Mesenchymal stem cell (in vitro differentiated cells and primary cell): ENCODE results near the gene MCOLN1.

ENCODE experiments used
- DNase-seq: peaks from one replicate; pipeline ENCODE4 v3.0.0-alpha.2; 2013
- H2AFZ ChIP-seq: one replicate; pipeline ENCODE4 v1.6.1; 2013; ENCODE audit warnings: low read depth, mild to moderate bottlenecking, control low read depth, inconsistent platforms, low read length, moderate library complexity
- H2AK5ac ChIP-seq: 2 replicates; pipeline ENCODE4 v1.6.1; 2013; ENCODE audit warnings: low read length, moderate library complexity, mild to moderate bottlenecking, inconsistent platforms; ENCODE audit not compliant: severe bottlenecking
- H2BK120ac ChIP-seq: one replicate; pipeline ENCODE4 v1.6.1; 2013; ENCODE audit warnings: low read depth, mild to moderate bottlenecking, inconsistent platforms, low read length, moderate library complexity
- H2BK12ac ChIP-seq, 2 experiments: one replicate each; pipeline ENCODE4 v1.6.1; 2013; ENCODE audit warnings: inconsistent platforms in 2 of 2, low read length in 2 of 2, mild to moderate bottlenecking in 2 of 2, moderate library complexity in 2 of 2, control low read depth in 1 of 2
- H2BK15ac ChIP-seq: one replicate; pipeline ENCODE4 v1.6.1; 2013; ENCODE audit warnings: mild to moderate bottlenecking, low read depth, inconsistent platforms; ENCODE audit not compliant: poor library complexity, severe bottlenecking
- H2BK5ac ChIP-seq: 2 replicates; pipeline ENCODE4 v1.6.1; 2013; ENCODE audit warnings: low read depth, mild to moderate bottlenecking, low read length, control low read depth, inconsistent platforms; ENCODE audit not compliant: poor library complexity, severe bottlenecking
- H3K14ac ChIP-seq, 2 experiments: one replicate each; pipeline ENCODE4 v1.6.1; 2013; ENCODE audit warnings: inconsistent platforms in 2 of 2, low read length in 2 of 2, control low read depth in 1 of 2, mild to moderate bottlenecking in 1 of 2, moderate library complexity in 1 of 2
- H3K18ac ChIP-seq, 2 experiments: one replicate each; pipeline ENCODE4 v1.6.1; 2013; ENCODE audit warnings: inconsistent platforms in 2 of 2, low read length in 2 of 2, control low read depth in 1 of 2, low read depth in 1 of 2, mild to moderate bottlenecking in 1 of 2
- H3K23ac ChIP-seq, 2 experiments: one replicate each; pipeline ENCODE4 v1.6.1; 2013; ENCODE audit warnings: inconsistent platforms in 2 of 2, low read length in 2 of 2, mild to moderate bottlenecking in 2 of 2, moderate library complexity in 2 of 2, control low read depth in 1 of 2
- H3K27ac ChIP-seq: 2 replicates; pipeline ENCODE4 v1.5.1; 2013; ENCODE audit warnings: mild to moderate bottlenecking, moderate library complexity, low read length, control low read depth, inconsistent platforms; ENCODE audit not compliant: poor library complexity, severe bottlenecking
- H3K27me3 ChIP-seq, 2 experiments: 2 replicates each; pipeline versions ENCODE4 v1.6.1 to v1.7.0; 2013; ENCODE audit warnings: low read length in 2 of 2, mild to moderate bottlenecking in 2 of 2, moderate library complexity in 2 of 2, control low read depth in 1 of 2, inconsistent platforms in 1 of 2; ENCODE audit not compliant: control insufficient read depth in 1 of 2, insufficient read depth in 1 of 2
- H3K36me3 ChIP-seq, 2 experiments: 2 replicates each; pipeline versions ENCODE4 v1.6.1 to v1.7.0; 2013; ENCODE audit warnings: low read length in 2 of 2, control low read depth in 1 of 2, inconsistent platforms in 1 of 2, low read depth in 1 of 2, mild to moderate bottlenecking in 1 of 2; ENCODE audit not compliant: insufficient read depth in 2 of 2, control insufficient read depth in 1 of 2
- H3K4ac ChIP-seq, 2 experiments: one replicate each; pipeline ENCODE4 v1.6.1; 2013; ENCODE audit warnings: inconsistent platforms in 2 of 2, low read length in 2 of 2, mild to moderate bottlenecking in 2 of 2, moderate library complexity in 2 of 2, control low read depth in 1 of 2, low read depth in 1 of 2
- H3K4me1 ChIP-seq: 2 replicates; pipeline ENCODE4 v1.6.1; 2013; ENCODE audit warnings: low read depth, low read length, control low read depth; ENCODE audit not compliant: control insufficient read depth, insufficient read depth
- H3K4me2 ChIP-seq: 2 replicates; pipeline ENCODE4 v1.6.1; 2013; ENCODE audit warnings: low read length, mild to moderate bottlenecking, inconsistent platforms; ENCODE audit not compliant: poor library complexity, severe bottlenecking
- H3K4me3 ChIP-seq, 2 experiments: 2 replicates each; pipeline versions ENCODE4 v1.5.1 to v1.7.0; 2013; ENCODE audit warnings: low read length in 2 of 2, mild to moderate bottlenecking in 2 of 2, control low read depth in 1 of 2, low read depth in 1 of 2; ENCODE audit not compliant: insufficient read depth in 1 of 2
- H3K79me1 ChIP-seq: replicated peaks from 2 replicates; pipeline ENCODE4 v1.6.1; 2013; ENCODE audit warnings: mild to moderate bottlenecking, control low read depth, low read length, inconsistent platforms; ENCODE audit not compliant: poor library complexity, severe bottlenecking
- H3K9ac ChIP-seq: 2 replicates; pipeline ENCODE4 v1.7.0; 2013; ENCODE audit warnings: mild to moderate bottlenecking, low read length, moderate library complexity
- H3K9me3 ChIP-seq: 2 replicates; pipeline ENCODE4 v1.7.0; 2013; ENCODE audit warnings: mild to moderate bottlenecking, low read length; ENCODE audit not compliant: control insufficient read depth
- H4K8ac ChIP-seq: one replicate; pipeline ENCODE4 v1.6.1; 2013; ENCODE audit warnings: inconsistent platforms, mild to moderate bottlenecking, low read length, moderate library complexity
- H4K91ac ChIP-seq: one replicate; pipeline ENCODE4 v1.6.1; 2013; ENCODE audit warnings: mild to moderate bottlenecking, low read length, inconsistent platforms
- WGBS: methylation state at CpG from one replicate; pipeline ENCODE4 v1.1.7; 2013; ENCODE audit warnings: mixed read lengths; 5-methylcytosine and 5-hydroxymethylcytosine counted together

Gene MCOLN1

GRCh38 chr19:7561325-7561724 is 38.9 kb downstream of the MCOLN1 start:
- H3K36me3 ChIP-seq, result peaks cover 54 to 66% of the 10 kb centered on the region in 2 experiments
- H3K14ac ChIP-seq, result no peak overlapping the region
- DNase-seq, result no peak
- no peak overlapping the region for H3K4me3 ChIP-seq
- H3K4ac ChIP-seq, result no peak overlapping the region
- no peak overlapping the region for H3K18ac ChIP-seq
- no peak overlapping the region for H3K27ac ChIP-seq
- no peak overlapping the region for H2BK5ac ChIP-seq
- H3K79me1 ChIP-seq, result peaks cover 8% of the 10 kb centered on the region
- WGBS, result 96% methylated on average over 16 of the region's 17 CpGs
- H4K8ac ChIP-seq, result no peak overlapping the region
- no peak overlapping the region for H4K91ac ChIP-seq
- no peak overlapping the region for H3K23ac ChIP-seq
- no peaks in the 10 kb centered on the region for H3K27me3 ChIP-seq
- no peak overlapping the region for H2BK15ac ChIP-seq
- no peak overlapping the region for H3K4me2 ChIP-seq
- no peaks in the 10 kb centered on the region for H3K9me3 ChIP-seq
- H3K4me1 ChIP-seq, result no peaks in the 10 kb centered on the region
- no peak overlapping the region for H2AFZ ChIP-seq
- H2BK120ac ChIP-seq, result no peak overlapping the region
- no peak overlapping the region for H2BK12ac ChIP-seq
- H2AK5ac ChIP-seq, result no peak overlapping the region
- H3K9ac ChIP-seq, result no peak overlapping the region

GRCh38 chr19:7562646-7563393 is 40.4 kb downstream of the MCOLN1 start:
- H4K8ac ChIP-seq, result no peak overlapping the region
- no peak overlapping the region for H4K91ac ChIP-seq
- no peak overlapping the region for H3K4ac ChIP-seq
- H2BK120ac ChIP-seq, result no peak overlapping the region
- no peaks in the 10 kb centered on the region for H3K27me3 ChIP-seq
- H3K18ac ChIP-seq, result no peak overlapping the region
- H2AFZ ChIP-seq, result no peak overlapping the region
- peaks cover 40 to 52% of the 10 kb centered on the region in 2 experiments for H3K36me3 ChIP-seq
- DNase-seq, result no peak
- no peak overlapping the region for H3K27ac ChIP-seq
- no peak overlapping the region for H2BK12ac ChIP-seq
- H3K14ac ChIP-seq, result no peak overlapping the region
- no peaks in the 10 kb centered on the region for H3K4me1 ChIP-seq
- H3K23ac ChIP-seq, result no peak overlapping the region
- H3K9me3 ChIP-seq, result no peaks in the 10 kb centered on the region
- H3K79me1 ChIP-seq, result peaks cover 8% of the 10 kb centered on the region
- H2BK15ac ChIP-seq, result no peak overlapping the region
- 90% methylated on average over 8 of the region's 16 CpGs for WGBS
- H3K4me2 ChIP-seq, result no peak overlapping the region
- H3K4me3 ChIP-seq, result no peak overlapping the region
- no peak overlapping the region for H2AK5ac ChIP-seq
- no peak overlapping the region for H2BK5ac ChIP-seq
- no peak overlapping the region for H3K9ac ChIP-seq

GRCh38 chr19:7564866-7565265 is 42.4 kb downstream of the MCOLN1 start:
- H2AFZ ChIP-seq, result no peak overlapping the region
- H2BK120ac ChIP-seq, result no peak overlapping the region
- no peak overlapping the region for H2BK12ac ChIP-seq
- no peak overlapping the region for H3K4me3 ChIP-seq
- no peak overlapping the region for H3K9ac ChIP-seq
- H3K27me3 ChIP-seq, result no peaks in the 10 kb centered on the region
- H3K27ac ChIP-seq, result no peak overlapping the region
- peaks cover 20 to 35% of the 10 kb centered on the region in 2 experiments for H3K36me3 ChIP-seq
- no peak overlapping the region for H2BK15ac ChIP-seq
- H3K14ac ChIP-seq, result no peak overlapping the region
- DNase-seq, result no peak
- H4K8ac ChIP-seq, result no peak overlapping the region
- H4K91ac ChIP-seq, result no peak overlapping the region
- no peaks in the 10 kb centered on the region for H3K4me1 ChIP-seq
- 91% methylated on average over 4 of the region's 4 CpGs for WGBS
- H2AK5ac ChIP-seq, result no peak overlapping the region
- peaks cover 6% of the 10 kb centered on the region for H3K79me1 ChIP-seq
- H3K4me2 ChIP-seq, result no peak overlapping the region
- no peak overlapping the region for H2BK5ac ChIP-seq
- no peaks in the 10 kb centered on the region for H3K9me3 ChIP-seq
- H3K4ac ChIP-seq, result no peak overlapping the region
- H3K23ac ChIP-seq, result no peak overlapping the region
- no peak overlapping the region for H3K18ac ChIP-seq

GRCh38 chr19:7565332-7565731 is 42.9 kb downstream of the MCOLN1 start:
- peaks cover 6% of the 10 kb centered on the region for H3K79me1 ChIP-seq
- no peak overlapping the region for H4K8ac ChIP-seq
- H3K18ac ChIP-seq, result no peak overlapping the region
- no peak overlapping the region for H4K91ac ChIP-seq
- no peak overlapping the region for H2BK120ac ChIP-seq
- no peak overlapping the region for H2AK5ac ChIP-seq
- DNase-seq, result no peak
- no peak overlapping the region for H2BK15ac ChIP-seq
- H3K9me3 ChIP-seq, result no peaks in the 10 kb centered on the region
- no peak overlapping the region for H2AFZ ChIP-seq
- 89% methylated on average over 4 of the region's 5 CpGs for WGBS
- no peaks in the 10 kb centered on the region for H3K4me1 ChIP-seq
- H3K14ac ChIP-seq, result no peak overlapping the region
- H2BK12ac ChIP-seq, result no peak overlapping the region
- peaks cover 17 to 31% of the 10 kb centered on the region in 2 experiments for H3K36me3 ChIP-seq
- no peak overlapping the region for H3K23ac ChIP-seq
- H3K9ac ChIP-seq, result no peak overlapping the region
- no peak overlapping the region for H3K4ac ChIP-seq
- no peak overlapping the region for H2BK5ac ChIP-seq
- no peak overlapping the region for H3K4me2 ChIP-seq
- H3K27me3 ChIP-seq, result no peaks in the 10 kb centered on the region
- H3K27ac ChIP-seq, result no peak overlapping the region
- no peak overlapping the region for H3K4me3 ChIP-seq
